H1 (cell line): ENCODE results near the gene DHRS3. TPM values are rescaled to one million over a fixed set of nuclear protein-coding genes. Genes with fewer than 3 reads are reported as not detected.

Experiments
- microRNA-seq, 2 experiments: library from miRNA; unstranded; fragments of <30 nt; microRNA quantifications; one replicate each; pipeline versions ENCODE4 to v1.2.0, GENCODE V29; 2016 to 2020; ENCODE audit warnings: borderline microRNAs expressed in 2 of 2, borderline number of aligned reads in 2 of 2, borderline replicate concordance in 1 of 2
- polyA plus RNA-seq, 7 experiments: library from polyadenylated mRNA; depleted of rRNA in 3 of 7; stranded (reverse) in 5 of 7; unstranded in 2 of 7; fragments of >200 nt in 5 of 7; fragments of 200-250 nt in 2 of 7; gene quantifications; 1 replicate in 5 of 7; 2 replicates in 1 of 7; 4 replicates in 1 of 7; pipeline versions ENCODE4 v1.2.1 to v1.2.3, GENCODE V29; 2011 to 2013; ENCODE audit warnings: missing spikeins in 2 of 7, mixed read lengths in 2 of 7
- small RNA-seq: library from polyadenylated mRNA; stranded (forward); fragments of <200 nt; extraction: miRNeasy Mini kit (QIAGEN cat#:217004); gene quantifications from one replicate; pipeline ENCODE3, GENCODE V24; 2013; ENCODE audit not compliant: insufficient read depth
- total RNA-seq: library from RNA; stranded (reverse); fragmentation: NEBNext Ultra II Directional; extraction: Animal tissue kit (Norgen Biotek cat#: 25700); gene quantifications from 2 replicates; pipeline ENCODE4 v1.2.1, GENCODE V29; 2021

DHRS3 gene
- total and polyA plus RNA-seq, 2 of the 8 experiments (the other 6 are each of a cell fraction or from before 2014, with no cell fraction given) = 32.5 to 36.4 TPM

Small RNAs within 50 kb of the gene (microRNA-seq; reads per million reads assigned to microRNA genes)
- 0 to 0.23 reads per million in 2 experiments for gene MIR6730

Small RNAs within 50 kb of the gene (small RNA-seq; reads per million reads assigned to genes)
- gene MIR6730 (not detected), gene RNU6ATAC18P (not detected)

Other genes starting within 250 kb of the DHRS3 start
- 0.40 TPM in 1 of 2 replicates, not detected in the other for gene AADACL4, start 25.9 kb upstream of the DHRS3 start, total RNA-seq
- 0.08 and 0.13 TPM in 2 replicates for gene AADACL4, start 25.9 kb upstream of the DHRS3 start, polyA plus RNA-seq (2011; rRNA removed)
- 2.3 and 2.4 TPM in 2 replicates for gene AADACL3, start 97.9 kb upstream of the DHRS3 start, total RNA-seq
- 0.33 and 0.52 TPM in 2 replicates for gene AADACL3, start 97.9 kb upstream of the DHRS3 start, polyA plus RNA-seq (2011; rRNA removed)
- gene CFAP107, start 128.0 kb upstream of the DHRS3 start, total RNA-seq = not detected in 2 replicates
- gene CFAP107, start 128.0 kb upstream of the DHRS3 start, polyA plus RNA-seq (2011; rRNA removed) = 0.13 and 0.23 TPM in 2 replicates
- not detected in 2 replicates for gene PRAMEF12, start 155.5 kb upstream of the DHRS3 start, total RNA-seq
- not detected in 2 replicates for gene PRAMEF12, start 155.5 kb upstream of the DHRS3 start, polyA plus RNA-seq (2011; rRNA removed)
- gene PRAMEF1, start 173.2 kb upstream of the DHRS3 start, total RNA-seq = not detected in 2 replicates
- not detected in 2 replicates for gene PRAMEF1, start 173.2 kb upstream of the DHRS3 start, polyA plus RNA-seq (2011; rRNA removed)
- not detected in 2 replicates for gene PRAMEF11, start 213.2 kb upstream of the DHRS3 start, total RNA-seq
- not detected in 2 replicates for gene PRAMEF11, start 213.2 kb upstream of the DHRS3 start, polyA plus RNA-seq (2011; rRNA removed)
- gene HNRNPCL1, start 230.5 kb upstream of the DHRS3 start, total RNA-seq = not detected in 2 replicates
- gene HNRNPCL1, start 230.5 kb upstream of the DHRS3 start, polyA plus RNA-seq (2011; rRNA removed) = not detected in 2 replicates
- gene PRAMEF2, start 238.9 kb upstream of the DHRS3 start, total RNA-seq = not detected in 2 replicates
- not detected in 2 replicates for gene PRAMEF2, start 238.9 kb upstream of the DHRS3 start, polyA plus RNA-seq (2011; rRNA removed)